IPS-NIHi11 (cell line): Measurements from ENCODE around the gene LHX4.

Experiments used
- DNase-seq: peaks from one replicate; pipeline ENCODE4 v3.0.0; 2012; ENCODE audit warnings: mixed read lengths, low spot score

The LHX4 gene

GRCh38 chr1:180271272-180272255, 41.5 kb downstream of the LHX4 start:
- DNase-seq, result no peak

GRCh38 chr1:180272395-180272794, 42.3 kb downstream of the LHX4 start:
- no peak for DNase-seq

GRCh38 chr1:180273066-180273465, 43.0 kb downstream of the LHX4 start:
- no peak for DNase-seq

GRCh38 chr1:180274221-180274620, 44.2 kb downstream of the LHX4 start:
- no peak for DNase-seq

- DNase-seq, result no peak
Measured at GRCh38 chr1:180275726-180276125, 45.7 kb downstream of the LHX4 start.

GRCh38 chr1:180277476-180278193, 47.6 kb downstream of the LHX4 start:
- no peak for DNase-seq

GRCh38 chr1:180278194-180278515, 48.1 kb downstream of the LHX4 start:
- DNase-seq, result no peak

GRCh38 chr1:180278596-180279395, 48.7 kb downstream of the LHX4 start:
- no peak for DNase-seq

GRCh38 chr1:180279651-180280050, 49.6 kb downstream of the LHX4 start:
- DNase-seq, result no peak

GRCh38 chr1:180280617-180281016, 50.6 kb downstream of the LHX4 start:
- no peak for DNase-seq

GRCh38 chr1:180281490-180281889, 51.4 kb downstream of the LHX4 start:
- DNase-seq, result no peak

GRCh38 chr1:180282401-180283044, 52.5 kb downstream of the LHX4 start:
- DNase-seq, result no peak

GRCh38 chr1:180283098-180283497, 53.0 kb downstream of the LHX4 start:
- no peak for DNase-seq

- DNase-seq, result no peak
Measured at GRCh38 chr1:180286417-180286816, 56.4 kb downstream of the LHX4 start.

- DNase-seq, result no peak
Measured at GRCh38 chr1:180287988-180288705, 58.1 kb downstream of the LHX4 start.

- no peak for DNase-seq
Measured at GRCh38 chr1:180288940-180289339, 58.9 kb downstream of the LHX4 start.

- DNase-seq, result no peak
Measured at GRCh38 chr1:180290265-180291001, 60.4 kb downstream of the LHX4 start.

GRCh38 chr1:180291004-180291403, 60.9 kb downstream of the LHX4 start:
- DNase-seq, result no peak

- DNase-seq, result no peak
Measured at GRCh38 chr1:180294711-180295110, 64.6 kb downstream of the LHX4 start.

GRCh38 chr1:180295999-180296398, 65.9 kb downstream of the LHX4 start:
- no peak for DNase-seq
